IMR-90 (cell line): ENCODE data around the gene PCYOX1L. TPM values are rescaled to one million over a fixed set of nuclear protein-coding genes. Genes with fewer than 3 reads are reported as not detected.
"Not testable (repeated sequence)": the region's sequence is repeated elsewhere in the genome, so short reads cannot be mapped to it uniquely, and the experiment has no call there.

ENCODE experiments used
- ATAC-seq: fragments of 200-7000 bp; cut with Tn5 transposase; 2 replicates; pipeline ENCODE4 v1.9.1; 2020; ENCODE audit warnings: low read depth, mild to moderate bottlenecking, moderate library complexity
- BruUV-seq: library from RNA; stranded (reverse); fragments of 400-500 nt; replicated peaks from 2 replicates; lab custom pipeline; 2021; lab: Mats Ljungman, UMichigan
- CTCF ChIA-PET: fragments of 300-600 bp; formaldehyde crosslinking; extraction: SDS; loops from one replicate; lab custom pipeline; 2021; ENCODE audit warnings: antibody characterized with exemption; lab: Yijun Ruan, JAX
- POLR2A ChIA-PET: fragments of 300-600 bp; sonication (Branson Sonifier 250); formaldehyde crosslinking; loops from one replicate; lab custom pipeline; 2022; ENCODE audit warnings: antibody characterized with exemption; ENCODE audit not compliant: unreplicated experiment; lab: Charles Lee
- DNase-seq: peaks from one replicate; pipeline ENCODE4 v3.0.0; 2013
- H2AFZ ChIP-seq: replicated peaks from 2 replicates; pipeline ENCODE3; 2013; ENCODE audit warnings: low read length, mild to moderate bottlenecking; ENCODE audit not compliant: poor library complexity
- H2AK5ac ChIP-seq: 2 replicates; pipeline ENCODE4 v1.6.1; 2013; ENCODE audit warnings: low read depth, low read length, inconsistent platforms
- H2AK9ac ChIP-seq: replicated peaks from 2 replicates; pipeline ENCODE3; 2013; ENCODE audit warnings: mild to moderate bottlenecking, low read depth, low read length, moderate library complexity; ENCODE audit not compliant: poor library complexity
- H2BK120ac ChIP-seq: 2 replicates; pipeline ENCODE4 v1.6.1; 2013; ENCODE audit warnings: low read depth, low read length, inconsistent platforms
- H2BK15ac ChIP-seq: 3 replicates; pipeline ENCODE4 v1.6.1; 2013; ENCODE audit warnings: low read depth, low read length, inconsistent platforms
- H2BK20ac ChIP-seq: 2 replicates; pipeline ENCODE4 v1.6.1; 2013; ENCODE audit warnings: low read depth, mild to moderate bottlenecking, inconsistent platforms, low read length, moderate library complexity
- H2BK5ac ChIP-seq: 2 replicates; pipeline ENCODE4 v1.6.1; 2013; ENCODE audit warnings: mild to moderate bottlenecking, low read depth, low read length, inconsistent platforms; ENCODE audit not compliant: poor library complexity, severe bottlenecking
- H3K14ac ChIP-seq: replicated peaks from 2 replicates; pipeline ENCODE4 v1.6.1; 2013; ENCODE audit warnings: low read depth, low read length, inconsistent platforms
- H3K18ac ChIP-seq: 2 replicates; pipeline ENCODE4 v1.6.1; 2013; ENCODE audit warnings: low read depth, low read length, control low read depth
- H3K23ac ChIP-seq: 2 replicates; pipeline ENCODE4 v1.6.1; 2013; ENCODE audit warnings: low read depth, low read length, inconsistent platforms
- H3K27ac ChIP-seq: 2 replicates; pipeline ENCODE4 v1.5.1; 2013; ENCODE audit warnings: mild to moderate bottlenecking, control low read depth, low read length; ENCODE audit not compliant: insufficient read depth
- H3K27me3 ChIP-seq: 2 replicates; pipeline ENCODE4 v1.6.1; 2013; ENCODE audit warnings: low read length; ENCODE audit not compliant: control insufficient read depth, insufficient read depth
- H3K36me3 ChIP-seq: 2 replicates; pipeline ENCODE4 v1.6.1; 2013; ENCODE audit warnings: low read length, mixed read lengths; ENCODE audit not compliant: control insufficient read depth, insufficient read depth
- H3K4ac ChIP-seq: 2 replicates; pipeline ENCODE4 v1.6.1; 2013; ENCODE audit warnings: low read depth, low read length, inconsistent platforms
- H3K4me1 ChIP-seq: 2 replicates; pipeline ENCODE4 v1.6.1; 2013; ENCODE audit warnings: low read length, mixed read lengths; ENCODE audit not compliant: control insufficient read depth, insufficient read depth
- H3K4me2 ChIP-seq: 2 replicates; pipeline ENCODE4 v1.6.1; 2013; ENCODE audit warnings: low read depth, mild to moderate bottlenecking, control low read depth, low read length, moderate library complexity
- H3K4me3 ChIP-seq: 2 replicates; pipeline ENCODE4 v1.5.1; 2013; ENCODE audit warnings: low read depth, mild to moderate bottlenecking, control low read depth, low read length, moderate library complexity; ENCODE audit not compliant: insufficient read depth
- H3K56ac ChIP-seq: 2 replicates; pipeline ENCODE4 v1.6.1; 2013; ENCODE audit warnings: low read length, inconsistent platforms; ENCODE audit not compliant: insufficient read depth; ENCODE audit errors: extremely low read depth
- H3K79me1 ChIP-seq, 2 experiments: 2 replicates each; pipeline ENCODE4 v1.6.1; 2013; ENCODE audit warnings: low read length in 2 of 2, inconsistent platforms in 1 of 2, low read depth in 1 of 2
- H3K9ac ChIP-seq: 2 replicates; pipeline ENCODE4 v1.6.1; 2013; ENCODE audit warnings: low read depth, low read length, control low read depth
- H3K9me1 ChIP-seq: 2 replicates; pipeline ENCODE4 v1.6.1; 2013; ENCODE audit warnings: low read length, inconsistent platforms; ENCODE audit not compliant: insufficient read depth
- H3K9me3 ChIP-seq: 2 replicates; pipeline ENCODE4 v1.6.1; 2013; ENCODE audit warnings: low read length; ENCODE audit not compliant: control insufficient read depth, insufficient read depth
- H4K20me1 ChIP-seq: 2 replicates; pipeline ENCODE4 v1.6.1; 2013; ENCODE audit warnings: low read length, inconsistent platforms; ENCODE audit not compliant: insufficient read depth
- H4K5ac ChIP-seq: 2 replicates; pipeline ENCODE4 v1.6.1; 2013; ENCODE audit warnings: mild to moderate bottlenecking, low read depth, low read length, control low read depth
- H4K8ac ChIP-seq, 2 experiments: 2 replicates each; pipeline ENCODE4 v1.6.1; 2013; ENCODE audit warnings: low read depth in 2 of 2, low read length in 2 of 2, control low read depth in 1 of 2, inconsistent platforms in 1 of 2
- H4K91ac ChIP-seq: 2 replicates; pipeline ENCODE4 v1.6.1; 2013; ENCODE audit warnings: low read depth, low read length, inconsistent platforms; ENCODE audit not compliant: insufficient read depth
- dilution Hi-C: fragments of 300-500 bp; cut with HindIII; formaldehyde crosslinking; loops from one replicate; pipeline ENCODE4 v1.14.3; 2018; ENCODE audit warnings: low sequenced_read_pairs; ENCODE audit not compliant: unreplicated experiment
- in situ Hi-C: fragments of 300-500 bp; cut with MboI; formaldehyde crosslinking; loops from 3 replicates; pipeline ENCODE4 v1.14.3; 2019; ENCODE audit warnings: low sequenced_read_pairs, inconsistent platforms, mixed read lengths
- intact Hi-C: fragments of 100-400 bp; cut with micrococcal nuclease; formaldehyde crosslinking; loops from 2 replicates; pipeline ENCODE4 v1.10.0; 2022
- polyA plus RNA-seq, 3 experiments: library from polyadenylated mRNA; depleted of rRNA; stranded (reverse); fragments of >200 nt; gene quantifications; 2 replicates each; pipeline ENCODE4 v1.2.3, GENCODE V29; 2012; ENCODE audit warnings: low replicate concordance in 1 of 3
- total RNA-seq: library from RNA; depleted of rRNA; stranded (reverse); fragments of >200 nt; gene quantifications from 2 replicates; pipeline ENCODE4 v1.2.3, GENCODE V29; 2012

The PCYOX1L gene
- total and polyA plus RNA-seq, 2 of the 4 experiments (the other 2 are of a cell fraction): 7.0 to 14.3 TPM

DNA sequence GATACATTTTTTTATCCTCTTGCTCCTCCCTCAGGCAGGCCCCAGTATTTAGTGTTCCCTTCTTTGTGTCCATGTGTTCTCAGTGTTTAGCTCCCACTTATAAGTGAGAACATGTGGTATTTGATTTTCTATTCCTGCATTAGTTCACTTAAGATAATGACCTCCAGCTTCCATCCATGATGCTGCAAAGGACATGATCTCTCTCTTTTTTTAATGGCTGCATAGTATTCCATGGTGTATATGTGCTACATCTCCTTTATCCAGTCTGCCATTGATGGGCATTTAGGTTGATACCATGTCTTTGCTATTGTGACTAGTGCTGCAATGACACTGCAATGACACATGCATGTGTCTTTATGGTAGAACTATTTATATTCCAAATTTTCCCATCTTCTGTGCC, 37.1 kb downstream of the PCYOX1L start:
- H2AK9ac ChIP-seq, H3K14ac ChIP-seq, H2AFZ ChIP-seq, H3K4me1 ChIP-seq, H2BK20ac ChIP-seq, H2AK5ac ChIP-seq, H4K8ac ChIP-seq, H2BK15ac ChIP-seq, intact Hi-C loops, BruUV-seq, H3K4ac ChIP-seq, H4K5ac ChIP-seq, H3K27ac ChIP-seq, H3K79me1 ChIP-seq, H3K27me3 ChIP-seq, dilution Hi-C loops, H2BK120ac ChIP-seq, DNase-seq, H4K91ac ChIP-seq, H3K9me1 ChIP-seq, H3K9me3 ChIP-seq, H3K18ac ChIP-seq, H3K23ac ChIP-seq, POLR2A ChIA-PET, H3K4me3 ChIP-seq, in situ Hi-C loops, H4K20me1 ChIP-seq, H3K4me2 ChIP-seq, H2BK5ac ChIP-seq, H3K56ac ChIP-seq, ATAC-seq, H3K36me3 ChIP-seq, H3K9ac ChIP-seq: not testable (repeated sequence)
- CTCF ChIA-PET: interaction anchor here (1.4 kb wide), 1 partner anchor 39 kb away, joined by 4 read pairs; no protein-coding TSS in a partner anchor
